Anterior cingulate cortex (tissue), 58 donors: ENCODE results near the gene AIRE.
"Not testable (repeated sequence)": the region's sequence is repeated elsewhere in the genome, so short reads cannot be mapped to it uniquely, and the experiment has no call there.

Experiments
- DNase-seq, 58 donors: peaks; one replicate each; lab custom pipeline; 2025; lab: John Stamatoyannopoulos, UW

The AIRE gene

DNA sequence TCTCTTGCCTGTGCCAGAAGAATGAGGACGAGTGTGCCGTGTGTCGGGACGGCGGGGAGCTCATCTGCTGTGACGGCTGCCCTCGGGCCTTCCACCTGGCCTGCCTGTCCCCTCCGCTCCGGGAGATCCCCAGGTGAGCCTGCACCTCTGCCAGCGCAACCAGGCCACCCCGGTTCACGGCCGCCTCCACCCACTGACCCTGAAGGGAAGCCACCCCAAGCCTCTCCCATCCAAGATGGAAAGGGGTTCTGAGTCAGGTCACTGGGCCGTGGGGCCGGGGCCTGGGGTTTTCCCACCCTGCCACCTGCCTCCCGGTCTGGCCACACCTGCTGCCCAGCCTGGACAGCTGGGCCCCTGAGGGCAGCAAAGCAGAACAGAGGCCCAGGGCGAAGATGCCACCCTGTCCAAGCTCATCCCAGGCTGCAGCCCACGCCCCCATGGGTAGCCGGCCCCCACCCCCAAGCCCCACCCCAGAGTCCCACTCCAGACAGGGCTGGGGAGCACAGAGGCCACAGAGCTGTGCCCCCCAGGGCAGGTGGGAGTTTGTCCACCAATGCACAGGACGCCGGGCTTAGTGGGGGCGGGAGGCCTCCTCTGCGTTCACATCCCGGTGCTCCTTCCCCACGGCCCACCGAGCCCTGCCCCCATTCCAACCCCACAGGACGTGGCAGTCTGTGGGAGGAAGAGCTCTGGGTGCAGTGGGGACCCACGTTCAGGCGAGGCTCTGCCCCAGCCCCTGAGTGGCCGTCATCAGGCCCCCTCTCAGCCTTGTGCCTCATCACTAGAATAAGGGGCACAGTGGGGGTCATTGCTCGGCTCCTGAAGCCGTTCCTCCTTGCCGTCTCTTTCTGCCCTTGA is 5.6 kb downstream of the AIRE start:
- no peak for DNase-seq

DNA sequence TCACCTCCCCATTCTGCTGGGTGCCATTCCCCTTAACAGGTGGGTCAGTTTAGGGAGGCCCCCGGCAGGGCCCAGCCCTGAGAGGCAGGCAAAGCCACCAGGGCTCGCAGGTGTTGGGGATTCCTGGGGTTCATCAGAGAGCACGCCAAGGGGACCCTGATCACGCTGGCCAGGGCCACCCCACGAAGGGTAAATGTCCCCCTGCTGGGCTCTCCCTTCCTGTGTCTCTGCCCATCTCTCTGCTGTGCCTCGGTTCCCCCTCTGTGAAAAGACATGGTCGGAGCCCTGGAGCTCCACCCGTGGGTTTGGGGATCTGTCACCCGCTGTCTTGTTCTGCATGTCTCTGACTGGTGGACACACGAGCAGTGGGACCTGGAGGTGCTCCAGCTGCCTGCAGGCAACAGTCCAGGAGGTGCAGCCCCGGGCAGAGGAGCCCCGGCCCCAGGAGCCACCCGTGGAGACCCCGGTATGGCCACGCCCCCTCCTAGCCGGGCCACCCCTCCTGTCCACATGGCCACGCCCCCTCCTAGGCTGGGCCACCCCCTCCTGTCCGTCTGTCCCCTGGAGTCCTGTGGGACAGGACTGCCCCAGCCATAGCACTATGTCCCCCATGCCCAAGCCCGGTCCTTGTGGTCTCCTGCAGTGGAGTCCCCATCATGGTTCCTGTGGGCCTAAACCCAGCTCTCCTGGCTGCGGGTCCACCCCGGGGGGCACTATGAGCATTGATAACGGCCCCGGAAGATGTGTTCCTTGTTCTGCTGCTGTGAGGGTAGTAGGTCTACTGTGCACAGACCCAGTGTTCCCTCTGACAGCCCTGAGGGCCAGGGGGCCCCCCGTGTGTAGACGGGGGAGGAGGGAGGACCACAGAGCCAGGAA is 6.5 kb downstream of the AIRE start:
- no peak for DNase-seq

DNA sequence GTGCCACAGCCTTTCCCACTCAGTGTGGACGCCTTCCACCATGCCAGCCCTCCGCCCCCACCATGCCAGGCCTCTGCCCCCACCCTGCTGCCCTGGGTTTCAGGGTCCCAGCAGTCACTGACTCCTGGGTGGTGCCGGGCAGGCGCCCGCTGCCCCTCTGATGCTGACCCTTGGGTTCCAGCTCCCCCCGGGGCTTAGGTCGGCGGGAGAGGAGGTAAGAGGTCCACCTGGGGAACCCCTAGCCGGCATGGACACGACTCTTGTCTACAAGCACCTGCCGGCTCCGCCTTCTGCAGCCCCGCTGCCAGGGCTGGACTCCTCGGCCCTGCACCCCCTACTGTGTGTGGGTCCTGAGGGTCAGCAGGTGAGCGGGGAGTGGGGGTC is 7.1 kb downstream of the AIRE start:
- DNase-seq, result no peak

DNA sequence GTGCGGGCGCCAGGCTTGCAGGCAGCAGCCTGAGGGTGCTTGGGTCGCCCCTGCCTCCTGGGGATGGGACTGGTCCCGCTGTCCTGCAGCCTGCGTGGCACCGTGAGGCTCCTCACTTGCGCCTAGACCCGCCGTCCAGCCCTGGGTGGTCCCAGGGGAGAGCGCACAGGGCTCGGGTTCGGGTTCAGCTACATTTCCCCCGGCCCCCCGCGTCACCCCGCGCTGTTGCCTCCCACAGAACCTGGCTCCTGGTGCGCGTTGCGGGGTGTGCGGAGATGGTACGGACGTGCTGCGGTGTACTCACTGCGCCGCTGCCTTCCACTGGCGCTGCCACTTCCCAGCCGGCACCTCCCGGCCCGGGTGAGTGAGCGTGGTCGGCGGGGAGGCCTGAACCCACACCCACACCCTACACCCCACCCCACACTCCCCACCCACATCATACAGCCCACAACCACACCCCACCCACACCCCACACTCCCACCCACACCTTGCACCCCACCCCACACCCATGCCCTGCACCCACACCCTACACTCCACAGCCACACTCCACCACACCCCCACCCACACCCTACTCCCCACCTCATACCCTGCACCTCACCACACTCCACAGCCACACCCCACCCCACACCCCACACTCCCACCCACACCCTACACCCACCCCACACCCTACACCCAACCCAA is 8.0 kb downstream of the AIRE start:
- DNase-seq, result no peak

DNA sequence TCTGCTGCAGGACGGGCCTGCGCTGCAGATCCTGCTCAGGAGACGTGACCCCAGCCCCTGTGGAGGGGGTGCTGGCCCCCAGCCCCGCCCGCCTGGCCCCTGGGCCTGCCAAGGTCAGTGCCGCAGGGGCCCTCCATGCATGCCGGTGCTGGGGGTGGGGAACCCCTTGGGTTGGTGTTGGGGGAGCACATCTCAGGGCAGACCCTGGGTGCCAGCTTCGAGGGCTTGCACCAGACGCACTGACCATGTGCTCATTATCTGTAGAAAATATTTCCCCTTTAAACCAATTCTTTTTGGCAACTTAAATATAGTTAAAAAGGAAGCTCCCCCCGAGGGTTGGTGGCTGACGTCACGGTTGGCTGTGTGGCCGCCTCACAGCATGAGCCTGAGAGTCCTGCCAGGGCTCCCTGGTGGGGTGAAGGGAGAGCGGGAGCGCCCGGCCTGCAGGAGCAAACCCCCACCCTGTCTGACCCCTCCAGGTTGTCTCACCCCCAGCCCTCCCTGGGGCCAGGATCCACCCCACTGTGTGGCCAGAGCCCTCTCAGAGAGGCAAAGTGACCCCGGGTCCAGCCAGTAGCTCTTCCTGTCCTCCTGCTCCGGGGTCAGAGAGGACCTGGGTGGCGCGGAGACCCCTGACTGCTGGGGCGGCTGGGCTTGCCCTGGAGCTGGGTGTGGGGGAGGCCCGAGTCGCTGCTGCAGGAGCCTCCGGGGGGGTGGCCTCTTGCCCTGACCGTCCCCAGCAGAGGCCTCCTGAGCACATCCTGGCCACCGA is 8.9 kb downstream of the AIRE start:
- DNase-seq, result peak in 2 of 58 donors; percentile 25 to 31

DNA sequence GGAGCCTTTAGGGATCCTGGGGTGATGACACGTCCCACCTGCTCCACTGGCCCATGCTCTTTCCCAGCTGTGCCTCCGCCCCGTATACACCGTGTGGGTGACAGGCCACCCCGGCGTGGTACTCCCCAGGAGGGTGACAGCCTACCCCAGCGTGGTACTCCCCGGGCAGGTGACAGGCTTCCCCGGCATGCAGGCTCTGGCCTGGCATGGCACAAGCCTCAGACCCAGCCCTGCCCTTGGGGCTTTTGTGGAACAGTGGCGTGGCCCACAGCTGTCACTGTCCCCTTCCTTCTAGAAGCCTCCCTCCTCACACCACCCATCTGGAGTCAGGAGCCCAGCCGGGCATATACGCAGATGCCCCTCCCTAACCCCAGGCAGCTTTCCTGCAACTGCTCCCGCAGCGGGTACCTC is 9.5 kb downstream of the AIRE start:
- DNase-seq, result no peak

DNA sequence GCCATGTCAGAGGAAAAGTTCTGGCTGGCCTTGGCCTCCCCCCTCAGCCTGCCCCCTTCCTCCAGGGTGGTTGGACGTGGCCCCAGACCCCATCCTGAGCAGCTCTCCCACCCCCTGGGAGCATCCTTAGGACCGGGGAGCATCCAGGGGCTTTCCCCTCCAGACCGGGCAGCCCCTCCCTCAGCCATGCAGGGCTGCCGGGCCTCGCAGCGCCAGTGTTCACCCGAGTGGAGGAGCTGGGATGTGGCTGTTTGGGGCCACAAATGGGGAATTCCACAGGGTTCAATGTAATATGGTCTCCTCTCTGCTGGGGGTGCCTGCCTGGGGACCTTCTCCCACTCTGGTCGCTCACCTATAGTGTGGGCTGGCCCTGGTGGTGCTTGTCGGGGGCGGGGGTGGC is 10.0 kb downstream of the AIRE start:
- DNase-seq, result no peak

DNA sequence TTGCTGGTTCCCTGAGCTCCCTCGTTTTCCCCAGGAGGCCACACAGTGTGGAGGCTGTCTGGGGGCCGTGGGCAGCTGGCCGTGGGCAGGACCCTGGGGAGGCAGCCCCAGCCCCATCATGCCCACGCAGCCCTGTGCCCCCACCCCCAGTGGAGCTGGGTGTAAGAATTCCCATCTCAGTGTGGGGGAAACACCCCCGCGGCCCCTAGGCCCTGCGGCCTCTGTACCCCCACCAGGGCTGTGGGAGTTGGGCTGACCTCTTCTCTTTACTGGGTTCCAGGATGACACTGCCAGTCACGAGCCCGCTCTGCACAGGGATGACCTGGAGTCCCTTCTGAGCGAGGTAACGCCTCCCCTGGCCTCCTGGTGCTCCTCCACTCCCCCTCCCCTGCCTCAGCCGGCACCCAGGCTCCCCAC is 10.4 kb downstream of the AIRE start:
- no peak for DNase-seq

DNA sequence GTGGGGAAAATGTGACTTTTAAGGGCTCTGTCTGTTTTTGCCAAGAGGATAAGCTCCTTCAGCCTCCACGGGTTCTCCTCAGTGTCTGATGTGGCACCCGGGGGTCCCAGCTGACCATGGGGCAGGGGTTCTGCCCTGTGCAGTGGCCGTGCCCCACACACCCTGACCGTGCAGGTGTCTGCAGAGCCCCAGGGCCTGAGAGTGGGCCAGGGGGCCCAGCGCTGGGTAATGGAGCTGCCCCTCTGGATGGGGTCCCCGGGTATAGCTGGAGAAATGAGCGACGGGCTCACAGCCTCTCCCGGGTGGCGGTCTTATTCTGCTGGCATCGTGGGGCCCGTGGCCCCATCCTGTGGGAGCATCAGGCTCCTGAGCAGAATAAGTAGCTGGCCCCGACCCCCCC is 11.2 kb downstream of the AIRE start:
- no peak for DNase-seq

DNA sequence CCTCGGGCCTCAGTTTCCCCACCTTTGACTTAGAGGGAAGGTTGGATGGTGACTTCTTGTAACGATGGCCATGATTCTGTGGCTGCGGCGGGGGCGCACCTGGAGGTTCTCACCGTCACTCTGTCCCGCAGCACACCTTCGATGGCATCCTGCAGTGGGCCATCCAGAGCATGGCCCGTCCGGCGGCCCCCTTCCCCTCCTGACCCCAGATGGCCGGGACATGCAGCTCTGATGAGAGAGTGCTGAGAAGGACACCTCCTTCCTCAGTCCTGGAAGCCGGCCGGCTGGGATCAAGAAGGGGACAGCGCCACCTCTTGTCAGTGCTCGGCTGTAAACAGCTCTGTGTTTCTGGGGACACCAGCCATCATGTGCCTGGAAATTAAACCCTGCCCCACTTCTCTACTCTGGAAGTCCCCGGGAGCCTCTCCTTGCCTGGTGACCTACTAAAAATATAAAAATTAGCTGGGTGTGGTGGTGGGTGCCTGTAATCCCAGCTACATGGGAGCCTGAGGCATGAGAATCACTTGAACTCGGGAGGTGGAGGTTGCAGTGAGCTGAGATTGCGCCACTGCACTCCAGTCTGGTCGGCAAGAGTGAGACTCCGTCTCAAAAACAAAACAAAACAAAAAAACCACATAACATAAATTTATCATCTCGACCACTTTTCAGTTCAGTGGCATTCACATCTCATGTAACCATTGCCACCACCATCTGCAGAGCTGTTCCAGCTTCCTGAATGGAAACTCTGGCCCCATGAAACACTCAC is 12.0 kb downstream of the AIRE start:
- DNase-seq, result peak in 56 of 58 donors; percentile 13 to 91 (median 76)

DNA sequence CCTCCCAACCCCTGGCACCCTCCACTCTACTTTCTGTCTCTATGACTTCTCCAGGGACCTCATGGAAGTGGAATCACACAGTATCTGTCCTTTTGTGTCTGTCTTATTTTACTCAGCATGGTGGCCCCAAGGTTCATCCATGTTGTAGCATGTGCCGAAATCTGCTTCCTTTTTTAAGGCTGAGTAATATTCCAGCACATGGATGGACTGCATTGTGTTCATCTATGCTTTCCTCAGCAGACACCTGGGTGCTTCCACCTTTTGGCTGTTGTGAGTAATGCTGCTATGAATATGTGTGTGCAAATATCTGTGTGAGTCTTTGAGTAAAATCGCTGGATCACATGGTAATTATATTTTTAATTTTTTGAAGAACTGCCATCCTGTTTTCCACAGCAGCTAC is 12.6 kb downstream of the AIRE start:
- DNase-seq, result no peak

DNA sequence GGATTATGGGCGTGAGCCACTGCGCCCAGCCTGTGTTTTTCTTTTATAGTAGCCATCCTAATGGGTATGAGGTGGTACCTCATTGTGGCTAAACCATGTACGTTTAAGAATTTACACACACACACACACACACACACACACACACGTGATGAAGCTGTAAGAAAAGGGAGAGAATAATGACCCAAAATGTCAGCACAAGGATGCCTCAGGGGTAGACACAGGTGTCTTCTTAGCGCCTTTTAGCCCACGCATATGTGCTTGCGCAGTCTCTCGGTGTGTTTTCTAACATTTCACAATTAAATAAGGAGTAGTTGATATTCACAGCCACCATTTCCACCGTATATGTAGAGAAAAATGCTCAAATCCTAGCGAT is 13.4 kb downstream of the AIRE start:
- no peak for DNase-seq

DNA sequence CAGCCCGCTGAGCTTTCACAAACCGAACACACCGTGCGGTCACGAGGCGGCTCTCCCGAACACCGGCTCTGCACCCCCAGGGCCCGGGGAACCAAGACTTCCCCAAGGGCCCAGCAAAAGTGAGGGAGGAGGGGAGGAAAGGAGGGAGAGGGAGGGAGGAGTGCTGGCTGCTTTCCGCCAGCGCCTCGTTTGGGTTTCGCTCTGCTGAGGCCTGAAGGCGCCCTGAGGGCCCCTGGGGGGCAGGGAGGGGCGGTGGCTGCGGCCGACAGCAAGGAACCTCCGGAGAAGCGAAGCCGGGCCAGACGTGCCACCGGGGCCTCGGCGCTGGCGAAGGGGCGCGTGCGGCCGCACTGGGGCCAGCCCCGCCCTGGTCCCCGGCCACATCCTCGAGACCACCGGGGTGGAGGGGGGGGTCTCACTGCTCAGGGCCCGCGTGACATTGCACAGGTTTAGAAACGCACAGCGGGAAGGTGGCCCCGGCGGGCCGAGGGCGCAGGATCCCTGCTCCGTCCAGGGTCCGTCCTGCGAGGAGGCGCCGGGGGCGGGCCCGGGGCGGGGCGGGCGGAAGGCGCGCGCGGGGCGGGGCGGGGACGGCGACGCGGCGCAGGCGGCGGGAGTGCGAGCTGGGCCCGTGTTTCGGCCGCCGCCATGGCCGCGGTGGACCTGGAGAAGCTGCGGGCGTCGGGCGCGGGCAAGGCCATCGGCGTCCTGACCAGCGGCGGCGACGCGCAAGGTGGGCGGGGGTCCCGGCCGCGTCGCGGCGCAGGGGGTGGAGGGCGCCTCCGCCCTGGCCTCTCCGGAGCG is 14.0 kb downstream of the AIRE start, which contains the start of gene PFKL:
TSS of gene PFKL (plus strand) at position 596 of the 804 bp plus-strand sequence. CDS start at position 649, 53 bp downstream.
- peak in 46 of 58 donors; percentile 18 to 74 (median 58) for DNase-seq

DNA sequence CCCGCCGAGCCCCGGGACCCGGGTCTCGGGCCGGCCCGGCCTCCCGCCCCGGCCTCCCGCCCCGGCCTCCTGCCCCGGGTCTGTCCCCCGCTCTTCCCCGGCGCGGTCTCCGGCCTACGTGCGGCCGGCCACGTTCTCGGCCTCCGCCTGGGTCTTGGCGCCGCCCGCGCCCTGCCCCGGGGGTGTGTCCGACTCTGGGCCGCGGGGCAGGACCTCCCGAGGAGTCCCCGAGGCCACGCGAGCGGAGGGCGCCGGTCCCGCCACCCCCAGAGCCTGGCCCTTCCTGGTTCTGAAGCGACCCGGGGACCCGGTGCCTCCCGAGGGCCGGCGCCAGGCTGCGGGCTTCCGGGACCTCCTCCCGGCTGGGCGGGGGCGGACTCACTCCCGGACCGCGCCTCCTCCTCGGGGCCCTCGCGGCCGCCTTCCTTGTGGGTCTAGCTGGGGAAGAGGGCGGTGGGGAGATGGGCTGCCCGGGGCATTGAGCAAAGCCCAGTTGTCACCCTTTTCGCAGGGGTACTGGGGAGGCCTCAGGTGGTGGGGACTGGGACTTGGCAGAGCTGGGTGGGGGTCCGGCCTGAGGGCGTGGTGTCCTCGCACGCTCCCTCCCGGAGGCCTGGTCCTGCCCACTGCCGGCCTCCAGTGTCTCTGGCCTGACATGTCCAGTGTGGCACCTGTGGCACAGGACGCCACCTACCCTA is 14.7 kb downstream of the AIRE start:
- peak in 34 of 58 donors; percentile 11 to 66 (median 39) for DNase-seq

DNA sequence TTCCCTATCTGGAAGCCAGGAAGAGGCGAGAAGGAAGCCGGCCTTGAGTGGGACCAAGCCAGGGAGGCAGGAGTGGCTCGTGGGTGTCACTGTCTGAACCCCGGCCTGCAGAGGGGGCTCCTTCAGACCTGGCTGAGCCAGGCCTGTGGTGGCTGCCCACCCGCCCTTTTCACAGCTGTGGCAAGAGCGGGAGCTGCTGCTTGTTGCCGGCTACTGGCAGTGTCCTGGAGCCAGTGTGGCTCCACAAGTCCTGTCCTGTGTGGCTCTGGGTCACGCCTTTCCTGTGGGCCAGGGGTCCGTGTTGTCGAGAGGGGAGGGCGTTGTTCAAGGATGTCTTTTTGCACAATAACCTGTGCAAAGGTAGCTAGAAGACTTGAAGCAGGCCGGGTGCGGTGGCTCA is 15.5 kb downstream of the AIRE start:
- DNase-seq, result no peak

DNA sequence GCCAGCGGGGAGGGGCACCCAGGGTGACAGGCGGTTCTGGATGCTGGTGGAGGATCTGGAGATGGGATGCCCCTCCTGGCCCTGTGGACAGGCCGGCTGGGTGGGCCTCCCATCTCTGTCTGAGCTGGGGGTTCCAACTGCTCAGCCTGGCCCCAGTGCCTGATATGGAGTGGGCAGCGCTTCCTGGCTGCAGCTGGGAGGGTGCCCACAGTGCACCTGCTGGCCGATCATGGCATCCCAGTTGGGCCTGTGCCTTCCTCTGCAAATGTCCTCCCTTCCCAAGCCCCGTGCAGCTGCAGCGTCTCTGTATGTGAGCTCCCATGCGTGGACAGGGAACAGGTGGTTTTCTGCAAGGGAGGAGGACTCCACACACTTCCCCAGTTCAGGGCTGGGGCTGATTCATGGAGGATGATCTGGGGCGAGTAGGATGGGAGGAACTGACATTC is 16.3 kb downstream of the AIRE start:
- peak in 10 of 58 donors; percentile 8 to 50 (median 30) for DNase-seq

DNA sequence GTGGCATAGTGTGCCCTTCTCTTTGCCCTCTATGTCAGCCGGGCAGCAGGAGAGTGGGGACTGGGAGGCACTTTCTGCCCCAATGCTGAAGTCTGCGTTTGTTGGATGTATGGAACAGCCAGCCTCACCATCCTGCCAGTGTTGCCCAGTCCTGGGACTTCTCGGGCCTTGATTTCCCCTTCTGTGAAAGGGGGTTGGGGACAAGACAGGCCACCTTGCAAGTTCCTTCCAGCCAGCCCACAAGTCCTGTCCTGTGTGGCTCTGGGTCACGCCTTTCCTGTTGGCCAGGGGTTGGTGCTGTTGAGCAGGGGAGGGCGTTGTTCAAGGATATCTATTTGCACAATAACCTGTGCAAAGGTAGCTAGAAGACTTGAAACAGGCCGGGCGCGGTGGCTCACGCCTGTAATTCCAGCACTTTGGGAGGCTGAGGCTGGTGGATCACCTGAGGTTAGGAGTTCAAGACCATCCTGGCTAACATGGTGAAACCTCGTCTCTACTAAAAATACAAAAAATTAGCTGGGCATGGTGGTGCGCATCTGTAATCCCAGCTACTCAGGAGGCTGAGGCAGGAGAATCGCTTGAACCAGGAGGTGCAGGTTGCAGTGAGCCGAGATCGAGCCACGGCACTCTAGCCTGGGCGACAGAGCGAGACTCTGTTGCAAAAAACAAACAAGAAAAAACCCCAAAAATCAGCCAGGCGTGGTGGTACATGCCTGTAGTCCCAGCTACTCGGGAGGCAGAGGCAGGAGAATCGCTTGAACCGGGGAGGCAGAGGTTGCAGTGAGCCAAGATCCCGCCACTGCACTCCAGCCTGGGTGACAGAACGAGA is 17.1 kb downstream of the AIRE start:
- not testable (repeated sequence) for DNase-seq
